ENCODE results near the gene IDS. TPM values are rescaled to one million over a fixed set of nuclear protein-coding genes. Genes with fewer than 3 reads are reported as not detected.

IDS gene
- total and polyA plus RNA-seq, 2 of the 8 experiments (the other 6 are each of a cell fraction or from before 2014, with no cell fraction given), result 19.9 to 20.7 TPM

DNA sequence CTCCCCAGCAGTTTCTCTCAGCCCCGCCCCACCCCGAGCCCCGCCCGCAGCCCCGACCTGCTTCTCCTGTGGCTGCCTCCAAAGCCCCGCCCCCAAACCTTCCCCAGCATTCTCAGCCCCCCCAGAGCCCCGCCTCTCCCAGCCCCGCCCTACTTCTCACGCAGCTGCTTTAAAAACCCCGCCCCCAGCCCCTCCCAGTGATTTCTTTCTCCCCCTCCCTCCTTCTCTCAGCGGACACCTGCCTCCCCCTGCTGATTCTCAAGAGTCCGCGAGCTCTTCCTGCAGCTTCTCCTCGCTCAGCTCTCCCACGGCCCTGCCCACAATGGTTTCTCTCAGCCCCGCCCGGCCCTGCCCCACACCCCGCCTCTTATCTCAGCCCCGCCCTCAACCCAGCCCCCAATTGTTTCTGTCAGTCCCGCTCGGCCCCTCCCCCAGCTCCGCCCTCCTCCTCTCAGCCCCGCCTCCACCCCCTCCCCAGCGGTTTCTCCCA is 35.1 kb upstream of the IDS start:
- Histone ChIP-seq H3K27me3 (replicated peaks in 1 of 4; ENCODE audit: control insufficient read depth in 3 of 4, extremely low read depth in 1 of 4, insufficient read depth in 3 of 4, low read length in 3 of 4) (no peaks in the 10 kb centered on the region; a peak in 1 of 7 replicates), H3K14ac (ENCODE audit: insufficient read length) (no peak overlapping the region), H3K4ac (replicated peaks; ENCODE audit: insufficient read length, low read depth, low read length) (no peak overlapping the region), H3K27ac (ENCODE audit: low read depth, low read length) (no peak overlapping the region), H2BK20ac (ENCODE audit: low read length) (no peak overlapping the region), H2BK5ac (ENCODE audit: low read depth, low read length) (no peak overlapping the region), H3K36me3 (ENCODE audit: control insufficient read depth in 2 of 4, insufficient read depth in 4 of 4, low read length in 3 of 4) (no peaks in the 10 kb centered on the region), H2BK120ac (replicated peaks; ENCODE audit: low read depth, low read length) (no peak overlapping the region), H3K56ac (replicated peaks; ENCODE audit: insufficient read length, low read depth, low read length) (no peak overlapping the region), H4K8ac (ENCODE audit: extremely low read depth, insufficient read depth, low read length) (no peak overlapping the region; the same call in 1 of the 2 replicates), H2AFZ (ENCODE audit: low read length) (no peak overlapping the region), H2BK12ac (ENCODE audit: low read depth, low read length) (no peak overlapping the region), H3K79me1 (ENCODE audit: low read depth, low read length) (no peaks in the 10 kb centered on the region), H4K20me1 (replicated peaks in 1 of 2; ENCODE audit: control insufficient read depth in 1 of 2, insufficient read depth in 2 of 2, low read length in 2 of 2) (no peaks in the 10 kb centered on the region), H2AK5ac (ENCODE audit: low read depth, low read length) (no peak overlapping the region), H4K5ac (ENCODE audit: insufficient read length, low read depth, low read length) (no peak overlapping the region), H3K9me3 (ENCODE audit: insufficient read depth in 2 of 2, low read depth in 1 of 2, low read length in 1 of 2) (no peaks in the 10 kb centered on the region), H3K18ac (ENCODE audit: extremely low read depth, low read length) (no peak overlapping the region; the same call in 1 of the 2 replicates), H3K23me2 (ENCODE audit: low read depth, low read length) (peaks cover 9% of the 10 kb centered on the region; the same call in 1 of the 2 replicates), H3K4me3 (ENCODE audit: extremely low read depth in 1 of 4, insufficient read depth in 2 of 4, low read depth in 3 of 4, low read length in 4 of 4) (peak overlapping the region in 2 of 4 experiments; percentile 58 to 68; a peak in 5 of 8 replicates), H4K91ac (replicated peaks; ENCODE audit: insufficient read length, low read length) (no peak overlapping the region), H3K23ac (ENCODE audit: insufficient read length) (no peak overlapping the region), H3K9ac (replicated peaks in 1 of 4; ENCODE audit: extremely low read depth in 1 of 4, low read depth in 3 of 4, low read length in 3 of 4) (0 out of 7 replicates have a peak overlapping the region, but pooled peaks of 1 of the 4 experiments have one; percentile 37), H3K4me2 (ENCODE audit: insufficient read depth in 1 of 2, low read depth in 2 of 2, low read length in 2 of 2) (peak overlapping the region; percentile 89 to 94), H2BK15ac (ENCODE audit: low read length) (no peak overlapping the region), H3K79me2 (ENCODE audit: control insufficient read depth in 1 of 2, insufficient read depth in 2 of 2, low read length in 2 of 2) (no peaks in the 10 kb centered on the region), H3K4me1 (replicated peaks in 1 of 4; ENCODE audit: control insufficient read depth in 3 of 4, insufficient read depth in 4 of 4, low read length in 3 of 4) (peaks cover 0 to 5% (median 4%) of the 10 kb centered on the region in 4 experiments; a peak in 3 of 7 replicates)
- FAIRE-seq (no peak), DNase-seq (ENCODE audit: low read depth in 1 of 2, low spot score in 2 of 2) (peak; percentile 60 to 79)
- ChIA-PET CTCF (ENCODE audit: partially characterized antibody) (interaction anchor here (1.0 to 1.9 kb wide), 5 partner anchors 10 to 27 kb away, joined by 3 to 11 read pairs (median 3); no protein-coding TSS in a partner anchor), POLR2A (ENCODE audit: partially characterized antibody) (interaction anchor here (1.2 kb wide), 1 partner anchor 10 kb away, joined by 3 read pairs; no protein-coding TSS in a partner anchor)
- no CpG with 5 or more reads among the region's 24 CpGs for WGBS, 2 experiments (ENCODE audit: extremely low coverage in 1 of 2, insufficient coverage in 1 of 2, insufficient read length in 1 of 2, insufficient replicate concordance in 2 of 2, low coverage in 1 of 2, low lambda C conversion rate in 2 of 2, missing lambda C conversion rate in 1 of 2)
- TF ChIP-seq EP300 (IDR thresholded peaks at IDR 0.05; ENCODE audit: borderline replicate concordance in 1 of 2, low read depth in 2 of 2, low read length in 2 of 2) (no peak), PHF8 (conservative IDR thresholded peaks at IDR 0.05; ENCODE audit: low read depth, low read length) (no peak), RXRA (IDR thresholded peaks at IDR 0.05; ENCODE audit: insufficient read depth, low read depth, low read length) (no peak), EZH2 (IDR thresholded peaks at IDR 0.05; ENCODE audit: low read depth, low read length, severe bottlenecking) (no peak), SAP30 (IDR thresholded peaks at IDR 0.05; ENCODE audit: insufficient read depth, insufficient replicate concordance, low read length) (no peak), ZNF274 (IDR thresholded peaks at IDR 0.05; ENCODE audit: borderline replicate concordance, extremely low read depth, low read length) (no peak), CREB1 (IDR thresholded peaks at IDR 0.05) (no peak), GABPA (IDR thresholded peaks at IDR 0.05; ENCODE audit: borderline replicate concordance, insufficient read depth, low read length) (no peak)
- TF ChIP-seq, protein P1, sequence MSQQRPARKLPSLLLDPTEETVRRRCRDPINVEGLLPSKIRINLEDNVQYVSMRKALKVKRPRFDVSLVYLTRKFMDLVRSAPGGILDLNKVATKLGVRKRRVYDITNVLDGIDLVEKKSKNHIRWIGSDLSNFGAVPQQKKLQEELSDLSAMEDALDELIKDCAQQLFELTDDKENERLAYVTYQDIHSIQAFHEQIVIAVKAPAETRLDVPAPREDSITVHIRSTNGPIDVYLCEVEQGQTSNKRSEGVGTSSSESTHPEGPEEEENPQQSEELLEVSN (IDR thresholded peaks at IDR 0.05), result no peak

Data from H1 (cell line).